Ascending aorta (tissue), 2 donors: ENCODE data around the gene CEBPG. TPM values are rescaled to one million over a fixed set of nuclear protein-coding genes. Genes with fewer than 3 reads are reported as not detected.

Source experiments
- DNase-seq, 2 donors: peaks; one replicate each; pipeline ENCODE4 v3.0.0-alpha.2; 2019; ENCODE audit warnings: low spot score in 2 of 2
- H3K27ac ChIP-seq, 2 donors: fragments of 200-600 bp; sonication (generic); one replicate each; pipeline ENCODE4 v1.5.1; 2016 to 2017; ENCODE audit warnings: mild to moderate bottlenecking in 1 of 2
- H3K27me3 ChIP-seq: fragments of 200-600 bp; sonication (generic); one replicate; pipeline ENCODE4 v1.5.1; 2017
- H3K36me3 ChIP-seq, 2 donors: fragments of 200-600 bp; sonication (generic); one replicate each; pipeline ENCODE4 v1.5.1; 2016
- H3K4me1 ChIP-seq, 2 donors: fragments of 200-600 bp; sonication (generic); one replicate each; pipeline ENCODE4 v1.5.1; 2016 to 2017; ENCODE audit warnings: mild to moderate bottlenecking in 1 of 2
- H3K4me3 ChIP-seq, 2 donors: fragments of 200-600 bp; sonication (generic); one replicate each; pipeline ENCODE4 v1.5.1; 2016 to 2017; ENCODE audit warnings: mild to moderate bottlenecking in 1 of 2
- H3K9me3 ChIP-seq, 2 donors: fragments of 200-600 bp; sonication (generic); one replicate each; pipeline ENCODE4 v1.5.1; 2016
- intact Hi-C: fragments of 100-400 bp; cut with DNase I; formaldehyde crosslinking; loops from one replicate; pipeline ENCODE4 v1.15.1; 2023
- total RNA-seq: library from RNA; depleted of rRNA; stranded (reverse); fragments of >200 nt; gene quantifications from one replicate; pipeline ENCODE4 v1.1.0, GENCODE V29; 2016
- TF ChIP-seq, protein P1 (sequence below), 3 experiments: fragments of 200-600 bp in 2 of 3; fragments of 450-650 bp in 1 of 3; sonication (generic) in 2 of 3; IDR thresholded peaks; one replicate each; pipeline ENCODE4 v1.5.1; 2016 to 2019; ENCODE audit warnings: antibody characterized with exemption in 3 of 3, mild to moderate bottlenecking in 1 of 3, moderate library complexity in 1 of 3

Gene CEBPG
- total RNA-seq, 1 donor from 2014 or later, result 21.9 TPM

- H3K27ac ChIP-seq, result no peak overlapping the region
- no peak overlapping the region for H3K4me3 ChIP-seq
- no peaks in the 10 kb centered on the region for H3K9me3 ChIP-seq
- TF ChIP-seq, protein P1, sequence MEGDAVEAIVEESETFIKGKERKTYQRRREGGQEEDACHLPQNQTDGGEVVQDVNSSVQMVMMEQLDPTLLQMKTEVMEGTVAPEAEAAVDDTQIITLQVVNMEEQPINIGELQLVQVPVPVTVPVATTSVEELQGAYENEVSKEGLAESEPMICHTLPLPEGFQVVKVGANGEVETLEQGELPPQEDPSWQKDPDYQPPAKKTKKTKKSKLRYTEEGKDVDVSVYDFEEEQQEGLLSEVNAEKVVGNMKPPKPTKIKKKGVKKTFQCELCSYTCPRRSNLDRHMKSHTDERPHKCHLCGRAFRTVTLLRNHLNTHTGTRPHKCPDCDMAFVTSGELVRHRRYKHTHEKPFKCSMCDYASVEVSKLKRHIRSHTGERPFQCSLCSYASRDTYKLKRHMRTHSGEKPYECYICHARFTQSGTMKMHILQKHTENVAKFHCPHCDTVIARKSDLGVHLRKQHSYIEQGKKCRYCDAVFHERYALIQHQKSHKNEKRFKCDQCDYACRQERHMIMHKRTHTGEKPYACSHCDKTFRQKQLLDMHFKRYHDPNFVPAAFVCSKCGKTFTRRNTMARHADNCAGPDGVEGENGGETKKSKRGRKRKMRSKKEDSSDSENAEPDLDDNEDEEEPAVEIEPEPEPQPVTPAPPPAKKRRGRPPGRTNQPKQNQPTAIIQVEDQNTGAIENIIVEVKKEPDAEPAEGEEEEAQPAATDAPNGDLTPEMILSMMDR (IDR thresholded peaks at IDR 0.05), result no peak
- H3K4me1 ChIP-seq, result no peaks in the 10 kb centered on the region
- DNase-seq, result no peak
- intact Hi-C loops, result no loop called here
- no peaks in the 10 kb centered on the region for H3K36me3 ChIP-seq
- no peaks in the 10 kb centered on the region for H3K27me3 ChIP-seq
Measured at GRCh38 chr19:33332248-33332647, 41.3 kb upstream of the CEBPG start.

DNA sequence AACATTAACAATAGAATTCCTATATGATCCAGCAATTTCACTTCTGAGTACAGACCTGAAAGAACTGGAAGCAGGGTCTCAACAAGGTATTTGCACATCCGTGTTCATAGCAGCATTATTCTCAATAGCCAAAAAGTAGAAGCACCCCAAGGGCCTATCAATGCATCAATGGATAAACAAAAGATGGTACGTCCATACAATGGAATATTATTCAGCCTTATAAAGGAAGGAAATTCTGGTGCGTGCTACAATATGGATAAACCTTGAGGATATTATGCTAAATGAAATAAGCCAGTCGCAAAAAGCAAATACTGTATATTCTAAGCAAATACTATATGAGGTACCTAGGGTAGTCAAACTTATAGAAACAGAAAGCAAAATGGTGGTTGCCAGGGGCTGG, 40.4 kb upstream of the CEBPG start:
- intact Hi-C loops, result no loop called here
- no peak for DNase-seq
- Histone ChIP-seq H3K27me3 (no peaks in the 10 kb centered on the region), H3K4me1 (no peaks in the 10 kb centered on the region), H3K4me3 (no peak overlapping the region), H3K9me3 (no peaks in the 10 kb centered on the region), H3K36me3 (no peaks in the 10 kb centered on the region), H3K27ac (no peak overlapping the region)
- TF ChIP-seq, protein P1 (IDR thresholded peaks at IDR 0.05), result no peak

- Histone ChIP-seq H3K27ac (no peak overlapping the region), H3K27me3 (no peaks in the 10 kb centered on the region), H3K9me3 (no peaks in the 10 kb centered on the region), H3K4me1 (no peaks in the 10 kb centered on the region), H3K4me3 (no peak overlapping the region), H3K36me3 (no peaks in the 10 kb centered on the region)
- no peak for DNase-seq
- intact Hi-C loops, result no loop called here
- TF ChIP-seq, protein P1 (IDR thresholded peaks at IDR 0.05), result no peak
Measured at GRCh38 chr19:33333642-33334041, 39.9 kb upstream of the CEBPG start.

DNA sequence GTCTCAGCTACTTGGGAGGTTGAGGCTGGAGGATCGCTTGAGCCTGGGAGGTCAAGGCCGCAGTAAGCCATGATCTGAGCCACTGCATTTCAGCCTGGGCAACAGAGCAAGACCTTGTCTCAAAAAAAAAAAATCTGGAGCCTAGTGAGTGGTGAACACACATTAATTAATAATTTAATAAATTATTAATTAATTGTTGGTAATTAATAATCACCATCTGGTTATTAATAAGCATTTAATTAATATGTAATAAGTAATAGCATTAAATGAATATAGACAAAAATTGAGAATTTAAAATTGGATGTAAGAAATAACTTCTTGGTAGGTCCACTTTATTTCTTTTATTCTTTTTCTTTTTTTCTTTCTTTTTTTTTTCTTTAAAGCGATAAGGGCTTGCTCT, 39.2 kb upstream of the CEBPG start:
- Histone ChIP-seq H3K27ac (no peak overlapping the region), H3K4me1 (no peaks in the 10 kb centered on the region), H3K27me3 (no peaks in the 10 kb centered on the region), H3K4me3 (no peak overlapping the region), H3K9me3 (no peaks in the 10 kb centered on the region), H3K36me3 (no peaks in the 10 kb centered on the region)
- intact Hi-C loops, result no loop called here
- DNase-seq, result no peak
- TF ChIP-seq, protein P1 (IDR thresholded peaks at IDR 0.05), result no peak

- H3K27me3 ChIP-seq, result no peaks in the 10 kb centered on the region
- no peaks in the 10 kb centered on the region for H3K36me3 ChIP-seq
- H3K9me3 ChIP-seq, result no peaks in the 10 kb centered on the region
- H3K27ac ChIP-seq, result no peak overlapping the region
- intact Hi-C loops, result no loop called here
- no peak for DNase-seq
- H3K4me1 ChIP-seq, result no peaks in the 10 kb centered on the region
- H3K4me3 ChIP-seq, result no peak overlapping the region
- TF ChIP-seq, protein P1 (IDR thresholded peaks at IDR 0.05), result no peak
Measured at GRCh38 chr19:33335446-33335845, 38.1 kb upstream of the CEBPG start.
